Activated CD4-positive, alpha-beta memory T cell treated with anti-CD3 and anti-CD28 coated beads, Interleukin-2, amount 10 ng/mL, durations not matched to agents 7 days and 5 days (primary cell): ENCODE measurements around the gene CHST8. TPM values are rescaled to one million over a fixed set of nuclear protein-coding genes. Genes with fewer than 3 reads are reported as not detected.
"Not testable (repeated sequence)": the region's sequence is repeated elsewhere in the genome, so short reads cannot be mapped to it uniquely, and the experiment has no call there.

Experiments
- CTCF ChIA-PET: fragments of 350-600 bp; sonication (Branson Sonifier 250); formaldehyde crosslinking; loops from one replicate; lab custom pipeline; 2021; ENCODE audit warnings: antibody characterized with exemption, inconsistent platforms; lab: Charles Lee
- POLR2A ChIA-PET: fragments of 350-600 bp; sonication (Branson Sonifier 250); formaldehyde crosslinking; loops from one replicate; lab custom pipeline; 2021; ENCODE audit warnings: antibody characterized with exemption; lab: Charles Lee
- DNase-seq: peaks from one replicate; pipeline ENCODE4 v3.0.0-alpha.2; 2020
- H3K27ac Mint-ChIP-seq: one replicate; pipeline ENCODE4 v1.8.0; 2021; ENCODE audit warnings: mild to moderate bottlenecking, mixed read lengths
- H3K27me3 Mint-ChIP-seq: one replicate; pipeline ENCODE4 v1.8.0; 2021; ENCODE audit warnings: mixed read lengths
- H3K36me3 Mint-ChIP-seq: one replicate; pipeline ENCODE4 v1.8.0; 2021; ENCODE audit warnings: low read depth, mixed read lengths
- H3K4me1 Mint-ChIP-seq: one replicate; pipeline ENCODE4 v1.8.0; 2021; ENCODE audit warnings: mixed read lengths
- H3K4me3 Mint-ChIP-seq: one replicate; pipeline ENCODE4 v1.8.0; 2021; ENCODE audit warnings: mild to moderate bottlenecking, mixed read lengths
- H3K9me3 Mint-ChIP-seq: one replicate; pipeline ENCODE4 v1.8.0; 2021; ENCODE audit warnings: mixed read lengths
- total RNA-seq, 2 experiments: library from RNA; stranded (reverse); gene quantifications; one replicate each; pipeline ENCODE4 v1.2.3, GENCODE V29; 2021

The CHST8 gene
- total RNA-seq, 2 experiments from 2014 or later: not detected

- CTCF ChIA-PET, H3K4me3 Mint-ChIP-seq, POLR2A ChIA-PET, H3K27me3 Mint-ChIP-seq, H3K4me1 Mint-ChIP-seq, H3K9me3 Mint-ChIP-seq, DNase-seq, H3K36me3 Mint-ChIP-seq, H3K27ac Mint-ChIP-seq: not testable (repeated sequence)
Measured at GRCh38 chr19:33663316-33663715, 41.6 kb downstream of the CHST8 start.

GRCh38 chr19:33664744-33665143 lies 43.0 kb downstream of the CHST8 start:
- Mint-ChIP-seq H3K27me3 (no peaks in the 10 kb centered on the region), H3K4me1 (no peaks in the 10 kb centered on the region), H3K4me3 (no peak overlapping the region), H3K9me3 (no peaks in the 10 kb centered on the region), H3K36me3 (no peaks in the 10 kb centered on the region), H3K27ac (no peak overlapping the region)
- CTCF ChIA-PET: no interaction called here
- POLR2A ChIA-PET: no interaction called here
- no peak for DNase-seq

- H3K9me3 Mint-ChIP-seq: no peaks in the 10 kb centered on the region
- H3K4me3 Mint-ChIP-seq: no peak overlapping the region
- no peaks in the 10 kb centered on the region for H3K36me3 Mint-ChIP-seq
- DNase-seq: no peak
- no peak overlapping the region for H3K27ac Mint-ChIP-seq
- H3K27me3 Mint-ChIP-seq: no peaks in the 10 kb centered on the region
- CTCF ChIA-PET: no interaction called here
- H3K4me1 Mint-ChIP-seq: no peaks in the 10 kb centered on the region
- POLR2A ChIA-PET: no interaction called here
Measured at GRCh38 chr19:33665776-33666595, 44.2 kb downstream of the CHST8 start.

- no peaks in the 10 kb centered on the region for H3K36me3 Mint-ChIP-seq
- ChIA-PET POLR2A (no interaction called here), CTCF (no interaction called here)
- H3K4me3 Mint-ChIP-seq: no peak overlapping the region
- H3K27ac Mint-ChIP-seq: no peak overlapping the region
- no peaks in the 10 kb centered on the region for H3K4me1 Mint-ChIP-seq
- H3K9me3 Mint-ChIP-seq: no peaks in the 10 kb centered on the region
- no peak for DNase-seq
- H3K27me3 Mint-ChIP-seq: no peaks in the 10 kb centered on the region
Measured at GRCh38 chr19:33667141-33667650, 45.4 kb downstream of the CHST8 start.

GRCh38 chr19:33667881-33668280 lies 46.1 kb downstream of the CHST8 start:
- no peaks in the 10 kb centered on the region for H3K9me3 Mint-ChIP-seq
- no peak overlapping the region for H3K4me3 Mint-ChIP-seq
- H3K27me3 Mint-ChIP-seq: no peaks in the 10 kb centered on the region
- no peaks in the 10 kb centered on the region for H3K4me1 Mint-ChIP-seq
- ChIA-PET POLR2A (no interaction called here), CTCF (no interaction called here)
- no peaks in the 10 kb centered on the region for H3K36me3 Mint-ChIP-seq
- no peak overlapping the region for H3K27ac Mint-ChIP-seq
- no peak for DNase-seq

GRCh38 chr19:33668968-33669367 lies 47.2 kb downstream of the CHST8 start:
- no peaks in the 10 kb centered on the region for H3K27me3 Mint-ChIP-seq
- CTCF ChIA-PET: no interaction called here
- H3K4me3 Mint-ChIP-seq: no peak overlapping the region
- POLR2A ChIA-PET: no interaction called here
- H3K27ac Mint-ChIP-seq: no peak overlapping the region
- no peak for DNase-seq
- no peaks in the 10 kb centered on the region for H3K9me3 Mint-ChIP-seq
- no peaks in the 10 kb centered on the region for H3K4me1 Mint-ChIP-seq
- H3K36me3 Mint-ChIP-seq: no peaks in the 10 kb centered on the region

- no peaks in the 10 kb centered on the region for H3K4me1 Mint-ChIP-seq
- no peak overlapping the region for H3K4me3 Mint-ChIP-seq
- no peak for DNase-seq
- CTCF ChIA-PET: no interaction called here
- no peaks in the 10 kb centered on the region for H3K9me3 Mint-ChIP-seq
- POLR2A ChIA-PET: no interaction called here
- no peak overlapping the region for H3K27ac Mint-ChIP-seq
- no peaks in the 10 kb centered on the region for H3K27me3 Mint-ChIP-seq
- no peaks in the 10 kb centered on the region for H3K36me3 Mint-ChIP-seq
Measured at GRCh38 chr19:33669376-33669775, 47.6 kb downstream of the CHST8 start.

GRCh38 chr19:33670398-33670797 lies 48.6 kb downstream of the CHST8 start:
- Mint-ChIP-seq H3K27me3 (no peaks in the 10 kb centered on the region), H3K4me1 (no peaks in the 10 kb centered on the region), H3K4me3 (no peak overlapping the region), H3K9me3 (no peaks in the 10 kb centered on the region), H3K27ac (no peak overlapping the region), H3K36me3 (no peaks in the 10 kb centered on the region)
- POLR2A ChIA-PET: no interaction called here
- CTCF ChIA-PET: no interaction called here
- DNase-seq: no peak

- no peaks in the 10 kb centered on the region for H3K36me3 Mint-ChIP-seq
- no peak overlapping the region for H3K27ac Mint-ChIP-seq
- H3K9me3 Mint-ChIP-seq: no peaks in the 10 kb centered on the region
- ChIA-PET POLR2A (no interaction called here), CTCF (no interaction called here)
- DNase-seq: no peak
- H3K27me3 Mint-ChIP-seq: no peaks in the 10 kb centered on the region
- H3K4me3 Mint-ChIP-seq: no peak overlapping the region
- H3K4me1 Mint-ChIP-seq: no peaks in the 10 kb centered on the region
Measured at GRCh38 chr19:33671211-33671610, 49.5 kb downstream of the CHST8 start.

- no peaks in the 10 kb centered on the region for H3K9me3 Mint-ChIP-seq
- H3K27ac Mint-ChIP-seq: no peak overlapping the region
- ChIA-PET CTCF (no interaction called here), POLR2A (no interaction called here)
- DNase-seq: no peak
- H3K36me3 Mint-ChIP-seq: no peaks in the 10 kb centered on the region
- no peaks in the 10 kb centered on the region for H3K4me1 Mint-ChIP-seq
- H3K4me3 Mint-ChIP-seq: no peak overlapping the region
- no peaks in the 10 kb centered on the region for H3K27me3 Mint-ChIP-seq
Measured at GRCh38 chr19:33673258-33673875, 51.6 kb downstream of the CHST8 start.

- Mint-ChIP-seq H3K27ac (no peak overlapping the region), H3K9me3 (no peaks in the 10 kb centered on the region), H3K4me1 (no peaks in the 10 kb centered on the region), H3K27me3 (no peaks in the 10 kb centered on the region), H3K36me3 (no peaks in the 10 kb centered on the region), H3K4me3 (no peak overlapping the region)
- CTCF ChIA-PET: no interaction called here
- POLR2A ChIA-PET: no interaction called here
- no peak for DNase-seq
Measured at GRCh38 chr19:33673996-33674625, 52.4 kb downstream of the CHST8 start.

GRCh38 chr19:33674626-33675367 lies 53.0 kb downstream of the CHST8 start:
- Mint-ChIP-seq H3K27ac (no peak overlapping the region), H3K4me1 (no peaks in the 10 kb centered on the region), H3K9me3 (no peaks in the 10 kb centered on the region), H3K27me3 (no peaks in the 10 kb centered on the region), H3K36me3 (no peaks in the 10 kb centered on the region), H3K4me3 (no peak overlapping the region)
- DNase-seq: no peak
- ChIA-PET POLR2A (no interaction called here), CTCF (no interaction called here)

GRCh38 chr19:33675501-33676124 lies 53.9 kb downstream of the CHST8 start:
- Mint-ChIP-seq H3K36me3 (no peaks in the 10 kb centered on the region), H3K9me3 (no peaks in the 10 kb centered on the region), H3K27ac (no peak overlapping the region), H3K27me3 (no peaks in the 10 kb centered on the region), H3K4me3 (no peak overlapping the region), H3K4me1 (no peaks in the 10 kb centered on the region)
- ChIA-PET POLR2A (no interaction called here), CTCF (no interaction called here)
- DNase-seq: no peak
